ENCODE data around the gene CCDC30.

Gene CCDC30

GRCh38 chr1:42462828-42463763 is at the start of gene CCDC30:
Gene CCDC30, plus strand, starts transcription at chr1:42463286. Its CDS starts 17,266 bp downstream, at chr1:42480552.
- peak; percentile 98 for DNase-seq (ENCODE audit: low spot score)

GRCh38 chr1:42414551-42415496 is 48.3 kb upstream of the CCDC30 start:
- no peak for DNase-seq (ENCODE audit: low spot score)

GRCh38 chr1:42417166-42417565 is 45.9 kb upstream of the CCDC30 start:
- no peak for DNase-seq (ENCODE audit: low spot score)

- no peak for DNase-seq (ENCODE audit: low spot score)
These were observed 44.6 kb upstream of the CCDC30 start for GRCh38 chr1:42418516-42418915.

GRCh38 chr1:42419126-42419821 is 43.8 kb upstream of the CCDC30 start:
- no peak for DNase-seq (ENCODE audit: low spot score)

GRCh38 chr1:42420121-42420520 is 43.0 kb upstream of the CCDC30 start:
- DNase-seq (ENCODE audit: low spot score), result no peak

- DNase-seq (ENCODE audit: low spot score), result peak; percentile 60
These were observed 42.0 kb upstream of the CCDC30 start for GRCh38 chr1:42420911-42421585.

- DNase-seq (ENCODE audit: low spot score), result no peak
These were observed 40.3 kb upstream of the CCDC30 start for GRCh38 chr1:42422737-42423136.

GRCh38 chr1:42423681-42424080 is 39.4 kb upstream of the CCDC30 start:
- DNase-seq (ENCODE audit: low spot score), result no peak

GRCh38 chr1:42424201-42424600 is 38.9 kb upstream of the CCDC30 start:
- no peak for DNase-seq (ENCODE audit: low spot score)

GRCh38 chr1:42427240-42427639 is 35.8 kb upstream of the CCDC30 start:
- DNase-seq (ENCODE audit: low spot score), result no peak

- peak; percentile 25 for DNase-seq (ENCODE audit: low spot score)
These were observed 33.5 kb upstream of the CCDC30 start for GRCh38 chr1:42429603-42430002.

- no peak for DNase-seq (ENCODE audit: low spot score)
These were observed 32.6 kb upstream of the CCDC30 start for GRCh38 chr1:42430286-42431135.

GRCh38 chr1:42431514-42431913 is 31.6 kb upstream of the CCDC30 start:
- no peak for DNase-seq (ENCODE audit: low spot score)

- DNase-seq (ENCODE audit: low spot score), result no peak
These were observed 30.4 kb upstream of the CCDC30 start for GRCh38 chr1:42432714-42433113.

GRCh38 chr1:42433369-42433768 is 29.7 kb upstream of the CCDC30 start:
- no peak for DNase-seq (ENCODE audit: low spot score)

- DNase-seq (ENCODE audit: low spot score), result no peak
These were observed 28.7 kb upstream of the CCDC30 start for GRCh38 chr1:42434340-42434739.

GRCh38 chr1:42439940-42440339 is 23.1 kb upstream of the CCDC30 start:
- peak; percentile 46 for DNase-seq (ENCODE audit: low spot score)

- no peak for DNase-seq (ENCODE audit: low spot score)
These were observed 20.4 kb upstream of the CCDC30 start for GRCh38 chr1:42442662-42443061.

GRCh38 chr1:42449256-42449655 is 13.8 kb upstream of the CCDC30 start:
- no peak for DNase-seq (ENCODE audit: low spot score)

Data from AG20443 (cell line).